8988T (cell line): ENCODE results near the gene MC3R.

Experiments
- DNase-seq: peaks from one replicate; pipeline ENCODE4 v3.0.0; 2011

MC3R gene

GRCh38 chr20:56257604-56258003 is 9.1 kb downstream of the MC3R start:
- no peak for DNase-seq

- DNase-seq, result no peak
These were observed 11.4 kb downstream of the MC3R start for GRCh38 chr20:56259948-56260347.

DNA sequence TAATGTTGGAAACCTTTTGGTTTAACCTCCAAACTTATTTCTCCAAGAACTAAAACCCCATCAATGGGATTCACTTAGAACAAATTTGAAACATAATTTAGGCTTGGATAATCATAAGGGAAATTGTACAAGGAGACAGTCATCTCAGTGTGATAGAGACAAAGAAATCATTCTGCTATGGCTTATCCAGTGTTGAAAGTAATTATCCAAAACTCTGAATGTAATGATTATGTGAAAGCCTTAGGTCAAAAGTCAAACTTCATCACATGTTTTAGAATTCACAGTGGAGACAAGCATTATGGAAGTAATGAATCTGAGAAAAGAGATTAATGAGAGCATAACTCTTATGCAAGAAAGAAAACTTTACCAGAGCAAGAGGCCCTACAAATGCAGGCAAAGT is 20.0 kb downstream of the MC3R start:
- DNase-seq, result no peak

- DNase-seq, result no peak
These were observed 23.4 kb downstream of the MC3R start for GRCh38 chr20:56271974-56272373.

DNA sequence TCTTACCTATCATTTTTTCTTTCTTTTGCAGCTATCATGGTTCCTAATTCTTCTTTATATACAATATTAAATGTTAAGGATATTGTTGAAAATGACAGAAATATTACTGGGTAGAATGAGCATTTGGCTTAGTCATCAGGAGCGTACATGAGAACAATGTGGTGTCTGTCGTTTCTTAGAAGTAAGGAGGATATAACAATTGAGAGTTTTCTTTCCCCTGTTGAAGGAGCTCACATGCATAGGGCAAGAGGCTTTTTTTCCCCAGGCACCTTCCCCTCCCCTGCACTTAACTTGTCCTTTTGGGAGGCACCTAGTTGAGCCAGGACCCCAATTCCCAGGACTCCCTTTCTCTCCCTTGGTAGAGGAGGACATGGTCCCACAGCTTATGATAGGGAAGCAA is 25.0 kb downstream of the MC3R start:
- no peak for DNase-seq

DNA sequence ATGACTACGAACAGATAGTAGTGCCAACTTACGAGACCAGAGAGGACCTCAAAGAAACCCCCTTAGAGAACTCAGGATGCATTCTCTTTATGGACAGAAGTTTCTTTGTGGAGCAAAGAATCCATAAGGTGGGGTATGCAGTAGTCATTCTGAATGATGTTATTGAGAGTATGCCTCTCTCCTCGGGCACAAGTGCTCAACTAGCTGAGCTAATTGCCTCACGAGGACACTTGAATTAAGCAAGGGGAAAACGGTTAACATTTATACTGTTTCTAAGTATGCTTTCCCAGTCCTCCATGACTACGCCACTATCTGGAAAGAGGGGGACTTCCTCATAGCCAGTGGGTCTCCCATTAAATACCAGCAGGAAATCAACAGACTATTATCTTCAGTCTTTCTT is 25.6 kb downstream of the MC3R start:
- DNase-seq, result no peak

GRCh38 chr20:56278196-56278595 is 29.7 kb downstream of the MC3R start:
- no peak for DNase-seq

GRCh38 chr20:56285496-56285895 is 37.0 kb downstream of the MC3R start:
- DNase-seq, result no peak

DNA sequence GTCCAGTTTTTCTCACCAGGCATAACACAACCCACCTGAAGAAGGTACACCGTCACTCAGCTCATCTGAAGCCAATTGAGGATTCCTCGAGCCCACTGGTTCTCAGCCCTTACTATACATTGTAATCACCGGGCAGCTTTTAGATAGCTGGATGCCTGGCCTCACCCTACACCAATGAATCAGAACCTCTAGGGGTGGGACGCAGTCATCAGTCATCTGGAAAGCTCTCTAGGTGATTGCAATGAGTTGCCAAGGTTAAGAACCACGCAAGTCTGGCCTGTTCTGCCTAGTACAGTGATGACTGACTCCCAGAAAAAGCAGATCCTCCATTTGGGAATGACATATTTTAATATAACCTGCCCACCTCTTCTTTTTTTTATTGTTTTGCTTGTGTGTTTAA is 41.1 kb downstream of the MC3R start:
- DNase-seq, result no peak

GRCh38 chr20:56299362-56299761 is 50.8 kb downstream of the MC3R start:
- no peak for DNase-seq
